Fibroblast of pulmonary artery (primary cell): Measurements from ENCODE around the gene CROCC2.

Experiments
- DNase-seq: peaks from one replicate; pipeline ENCODE4 v3.0.0-alpha.2; 2010; ENCODE audit warnings: low read depth
- H3K4me3 ChIP-seq: replicated peaks from 2 replicates; pipeline ENCODE4 v1.5.1; 2011; ENCODE audit warnings: low read depth, mild to moderate bottlenecking, control low read depth, low read length, moderate library complexity
- CTCF ChIP-seq: IDR thresholded peaks from 2 replicates; pipeline ENCODE4 v1.5.1; 2011; ENCODE audit warnings: mild to moderate bottlenecking, control low read depth, low read length, inconsistent platforms; ENCODE audit errors: missing control alignments

The CROCC2 gene

GRCh38 chr2:240989451-240990265 is 83.5 kb downstream of the CROCC2 start:
- peak; percentile 37 for DNase-seq
- TF ChIP-seq CTCF, result peak; percentile 47
- H3K4me3 ChIP-seq, result no peak overlapping the region

GRCh38 chr2:240990266-240990529 is 84.1 kb downstream of the CROCC2 start:
- DNase-seq, result no peak
- no peak for TF ChIP-seq CTCF
- H3K4me3 ChIP-seq, result no peak overlapping the region

DNA sequence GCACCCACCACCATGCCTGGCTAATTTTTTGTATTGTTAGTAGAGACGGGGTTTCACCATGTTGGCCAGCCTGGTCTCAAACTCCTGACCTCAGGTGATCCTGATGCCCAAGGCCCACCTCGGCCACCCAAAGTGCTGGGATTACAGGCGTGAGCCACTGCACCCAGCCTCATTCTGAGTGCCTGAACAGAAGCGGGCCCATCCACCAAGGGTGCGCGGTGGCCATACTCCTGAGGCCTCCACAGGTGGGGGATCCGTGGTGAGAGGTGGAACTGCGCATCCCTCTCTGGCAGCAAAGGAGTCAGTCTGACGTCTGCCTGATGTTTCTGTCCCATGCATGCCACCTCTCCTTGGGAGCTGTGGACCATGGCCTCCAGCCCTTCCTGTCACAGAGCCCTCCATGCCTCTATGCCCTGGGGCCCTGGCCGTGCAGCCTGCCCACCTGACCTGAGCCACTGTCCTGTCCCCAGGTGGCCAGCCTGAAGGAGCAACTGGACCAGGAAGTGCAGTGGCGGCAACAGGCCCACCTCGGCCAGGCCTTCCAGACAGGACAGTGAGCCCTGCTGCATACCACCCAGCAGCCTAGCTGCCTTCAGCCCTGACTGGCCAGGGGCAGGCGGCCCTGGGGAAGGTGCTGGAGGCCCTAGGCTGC is 84.7 kb downstream of the CROCC2 start:
- no peak for TF ChIP-seq CTCF
- no peak for DNase-seq

GRCh38 chr2:240991378-240992263 is 85.5 kb downstream of the CROCC2 start:
- peak; percentile 94 for DNase-seq
- no peak overlapping the region for H3K4me3 ChIP-seq
- no peak for TF ChIP-seq CTCF

More for the DNA sequence above, 84.7 kb downstream of the CROCC2 start:
- H3K4me3 ChIP-seq, result no peak overlapping the region

GRCh38 chr2:240992572-240993291 is 86.6 kb downstream of the CROCC2 start:
- no peak for DNase-seq
- H3K4me3 ChIP-seq, result no peak overlapping the region
- no peak for TF ChIP-seq CTCF

DNA sequence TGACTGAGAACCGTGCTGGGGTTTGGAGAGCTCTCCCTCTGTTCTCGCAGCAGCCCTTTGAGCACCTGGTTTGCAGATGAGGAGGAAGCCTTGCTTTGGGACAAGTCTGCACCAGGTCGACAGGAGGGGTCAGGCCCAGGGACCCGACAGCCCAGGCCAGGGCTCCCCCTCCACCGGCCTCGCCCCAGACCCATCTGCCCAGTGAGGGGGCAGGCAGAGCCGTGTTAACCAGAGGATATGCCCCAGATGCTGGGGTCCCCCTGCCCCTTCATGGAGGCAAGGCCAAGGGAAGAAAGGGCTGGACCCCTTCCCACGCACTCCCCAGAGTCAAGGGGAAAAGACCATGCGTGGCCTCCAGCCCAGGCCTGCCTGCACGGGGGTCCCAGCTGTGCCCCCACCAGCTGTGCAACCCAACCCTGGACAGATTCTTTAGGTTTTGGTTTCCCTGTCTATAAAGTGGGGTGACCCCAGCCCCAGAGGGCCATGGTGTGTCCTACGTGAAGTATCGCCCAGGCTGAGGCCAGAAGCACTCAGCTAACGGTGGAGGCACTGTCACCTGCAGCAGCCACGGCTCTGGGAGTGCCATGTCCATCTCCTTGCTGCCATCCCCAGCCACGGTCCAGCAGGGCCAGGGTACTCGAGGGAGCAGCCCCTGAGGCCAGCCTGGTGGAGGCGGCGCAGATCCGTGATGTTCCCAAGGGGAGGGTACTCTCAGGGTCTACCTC is 87.5 kb downstream of the CROCC2 start:
- DNase-seq, result no peak
- TF ChIP-seq CTCF, result no peak
- no peak overlapping the region for H3K4me3 ChIP-seq
